Body of pancreas (tissue), 4 donors: ENCODE results near the gene ADAMTS17.

Experiments used
- POLR2A ChIP-seq, 3 donors: fragments of 450-650 bp; IDR thresholded peaks; one replicate each; pipeline ENCODE4 v1.6.1; 2016; ENCODE audit warnings: antibody characterized with exemption in 3 of 3, mild to moderate bottlenecking in 2 of 3
- TF ChIP-seq, protein P1 (sequence below), 7 experiments: fragments of 450-650 bp in 4 of 7; fragments of 200-600 bp in 3 of 7; sonication (generic) in 3 of 7; IDR thresholded peaks; one replicate each; pipeline ENCODE4 v1.5.1; 2016 to 2019; ENCODE audit warnings: antibody characterized with exemption in 7 of 7

DNA sequence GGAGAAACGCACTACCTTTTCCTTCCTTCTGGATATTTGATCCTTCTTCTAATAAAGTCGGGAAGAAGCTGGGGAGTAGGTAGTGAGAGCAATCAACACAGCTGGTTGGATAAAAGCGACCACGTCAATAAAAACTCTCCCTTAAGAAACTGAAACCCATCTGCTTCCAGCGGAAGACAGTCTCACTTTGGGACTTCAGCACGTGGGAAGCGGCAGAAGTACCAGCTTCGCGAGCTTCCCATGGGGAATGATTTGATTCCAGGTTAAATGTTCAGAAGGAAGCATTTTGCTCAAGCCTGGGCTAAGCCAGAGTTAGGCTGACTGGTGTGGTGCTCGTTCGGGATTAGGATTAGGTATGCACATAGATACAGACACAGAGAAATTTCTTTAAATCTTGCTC, 346.2 kb downstream of the ADAMTS17 start:
- no peak for TF ChIP-seq POLR2A (IDR thresholded peaks at IDR 0.05)
- TF ChIP-seq, protein P1, sequence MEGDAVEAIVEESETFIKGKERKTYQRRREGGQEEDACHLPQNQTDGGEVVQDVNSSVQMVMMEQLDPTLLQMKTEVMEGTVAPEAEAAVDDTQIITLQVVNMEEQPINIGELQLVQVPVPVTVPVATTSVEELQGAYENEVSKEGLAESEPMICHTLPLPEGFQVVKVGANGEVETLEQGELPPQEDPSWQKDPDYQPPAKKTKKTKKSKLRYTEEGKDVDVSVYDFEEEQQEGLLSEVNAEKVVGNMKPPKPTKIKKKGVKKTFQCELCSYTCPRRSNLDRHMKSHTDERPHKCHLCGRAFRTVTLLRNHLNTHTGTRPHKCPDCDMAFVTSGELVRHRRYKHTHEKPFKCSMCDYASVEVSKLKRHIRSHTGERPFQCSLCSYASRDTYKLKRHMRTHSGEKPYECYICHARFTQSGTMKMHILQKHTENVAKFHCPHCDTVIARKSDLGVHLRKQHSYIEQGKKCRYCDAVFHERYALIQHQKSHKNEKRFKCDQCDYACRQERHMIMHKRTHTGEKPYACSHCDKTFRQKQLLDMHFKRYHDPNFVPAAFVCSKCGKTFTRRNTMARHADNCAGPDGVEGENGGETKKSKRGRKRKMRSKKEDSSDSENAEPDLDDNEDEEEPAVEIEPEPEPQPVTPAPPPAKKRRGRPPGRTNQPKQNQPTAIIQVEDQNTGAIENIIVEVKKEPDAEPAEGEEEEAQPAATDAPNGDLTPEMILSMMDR (IDR thresholded peaks at IDR 0.05): no peak
